Measurements from ENCODE around the gene PPARG. TPM values are rescaled to one million over a fixed set of nuclear protein-coding genes. Genes with fewer than 3 reads are reported as not detected.

Gene PPARG
- total RNA-seq, 1 donor from 2014 or later = not detected

DNA sequence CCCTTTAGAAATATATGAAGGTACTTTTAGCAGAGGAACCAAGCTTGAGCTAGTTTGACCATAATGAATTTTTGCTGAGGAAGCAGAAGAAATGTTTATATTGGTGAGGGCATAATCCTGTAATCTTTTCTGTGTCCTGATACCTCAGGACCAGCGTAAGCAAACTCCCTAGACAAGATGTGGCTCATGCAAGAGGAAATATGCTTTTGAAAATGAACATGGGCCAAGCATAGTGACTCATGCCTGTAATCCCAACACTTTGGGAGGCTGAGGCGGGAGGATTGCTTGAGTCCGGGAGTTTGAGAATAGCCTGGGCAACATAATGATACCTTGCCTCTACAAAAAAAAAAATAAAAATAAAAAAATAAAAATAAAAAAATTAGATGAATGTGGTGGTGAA lies 78.5 kb downstream of the PPARG start:
- Mint-ChIP-seq H3K27me3 (ENCODE audit: low read depth) (peaks cover 5% of the 10 kb centered on the region), H3K9me3 (peaks cover 13% of the 10 kb centered on the region), H3K4me3 (no peak overlapping the region), H3K27ac (ENCODE audit: unreplicated experiment) (no peak overlapping the region), H3K36me3 (ENCODE audit: low read depth) (no peaks in the 10 kb centered on the region), H3K4me1 (no peaks in the 10 kb centered on the region)
- no peak for DNase-seq (ENCODE audit: low read depth, low spot score)
- TF ChIP-seq, protein P1, sequence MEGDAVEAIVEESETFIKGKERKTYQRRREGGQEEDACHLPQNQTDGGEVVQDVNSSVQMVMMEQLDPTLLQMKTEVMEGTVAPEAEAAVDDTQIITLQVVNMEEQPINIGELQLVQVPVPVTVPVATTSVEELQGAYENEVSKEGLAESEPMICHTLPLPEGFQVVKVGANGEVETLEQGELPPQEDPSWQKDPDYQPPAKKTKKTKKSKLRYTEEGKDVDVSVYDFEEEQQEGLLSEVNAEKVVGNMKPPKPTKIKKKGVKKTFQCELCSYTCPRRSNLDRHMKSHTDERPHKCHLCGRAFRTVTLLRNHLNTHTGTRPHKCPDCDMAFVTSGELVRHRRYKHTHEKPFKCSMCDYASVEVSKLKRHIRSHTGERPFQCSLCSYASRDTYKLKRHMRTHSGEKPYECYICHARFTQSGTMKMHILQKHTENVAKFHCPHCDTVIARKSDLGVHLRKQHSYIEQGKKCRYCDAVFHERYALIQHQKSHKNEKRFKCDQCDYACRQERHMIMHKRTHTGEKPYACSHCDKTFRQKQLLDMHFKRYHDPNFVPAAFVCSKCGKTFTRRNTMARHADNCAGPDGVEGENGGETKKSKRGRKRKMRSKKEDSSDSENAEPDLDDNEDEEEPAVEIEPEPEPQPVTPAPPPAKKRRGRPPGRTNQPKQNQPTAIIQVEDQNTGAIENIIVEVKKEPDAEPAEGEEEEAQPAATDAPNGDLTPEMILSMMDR (conservative IDR thresholded peaks at IDR 0.05) = no peak

DNA sequence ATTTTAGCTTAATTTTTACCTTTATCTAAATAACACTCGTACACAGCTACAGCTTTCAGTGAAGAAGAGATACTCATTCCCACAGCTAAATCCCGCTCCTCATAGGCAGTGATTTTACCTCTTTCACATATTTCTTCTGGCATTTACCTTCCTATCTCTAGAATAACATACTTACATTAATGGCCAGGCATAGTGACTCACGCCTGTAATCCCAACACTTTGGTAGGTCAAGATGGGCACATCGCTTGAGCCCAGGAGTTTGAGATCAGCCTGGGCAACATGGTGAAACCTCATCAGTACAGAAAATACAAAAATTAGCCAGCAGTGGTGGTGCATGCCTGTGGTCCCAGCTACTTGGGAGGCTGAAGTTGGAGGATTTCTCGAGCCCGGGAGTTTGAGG lies 80.2 kb downstream of the PPARG start:
- TF ChIP-seq, protein P1 (conservative IDR thresholded peaks at IDR 0.05) = no peak
- no peaks in the 10 kb centered on the region for H3K4me1 Mint-ChIP-seq
- no peaks in the 10 kb centered on the region for H3K36me3 Mint-ChIP-seq (ENCODE audit: low read depth)
- no peak overlapping the region for H3K27ac Mint-ChIP-seq (ENCODE audit: unreplicated experiment)
- peaks cover 17% of the 10 kb centered on the region for H3K27me3 Mint-ChIP-seq (ENCODE audit: low read depth)
- no peak overlapping the region for H3K4me3 Mint-ChIP-seq
- H3K9me3 Mint-ChIP-seq = peaks cover 13% of the 10 kb centered on the region
- no peak for DNase-seq (ENCODE audit: low read depth, low spot score)

DNA sequence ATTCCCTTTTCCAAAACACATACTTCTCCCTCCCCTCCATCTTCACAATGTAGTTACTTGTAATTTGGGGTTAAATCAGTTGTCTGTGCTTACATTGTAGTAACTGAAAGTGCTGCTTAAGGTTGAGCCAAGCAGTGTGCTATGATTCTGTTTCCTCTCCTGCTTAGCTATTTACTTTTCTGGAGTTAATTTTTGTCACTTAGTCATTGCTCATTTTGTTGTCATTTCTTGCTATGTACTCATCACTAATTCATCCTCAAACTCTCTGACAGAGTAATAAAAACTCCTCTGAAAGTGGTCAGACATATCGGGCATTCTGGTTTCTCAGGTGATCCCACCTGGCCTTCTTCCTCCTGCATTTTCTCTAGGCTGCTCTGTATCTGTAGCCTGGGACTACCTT lies 80.7 kb downstream of the PPARG start:
- no peaks in the 10 kb centered on the region for H3K36me3 Mint-ChIP-seq (ENCODE audit: low read depth)
- TF ChIP-seq, protein P1 (conservative IDR thresholded peaks at IDR 0.05) = no peak
- no peak for DNase-seq (ENCODE audit: low read depth, low spot score)
- H3K27me3 Mint-ChIP-seq (ENCODE audit: low read depth) = peaks cover 22% of the 10 kb centered on the region
- no peaks in the 10 kb centered on the region for H3K4me1 Mint-ChIP-seq
- peaks cover 13% of the 10 kb centered on the region for H3K9me3 Mint-ChIP-seq
- no peak overlapping the region for H3K4me3 Mint-ChIP-seq
- H3K27ac Mint-ChIP-seq (ENCODE audit: unreplicated experiment) = no peak overlapping the region

DNA sequence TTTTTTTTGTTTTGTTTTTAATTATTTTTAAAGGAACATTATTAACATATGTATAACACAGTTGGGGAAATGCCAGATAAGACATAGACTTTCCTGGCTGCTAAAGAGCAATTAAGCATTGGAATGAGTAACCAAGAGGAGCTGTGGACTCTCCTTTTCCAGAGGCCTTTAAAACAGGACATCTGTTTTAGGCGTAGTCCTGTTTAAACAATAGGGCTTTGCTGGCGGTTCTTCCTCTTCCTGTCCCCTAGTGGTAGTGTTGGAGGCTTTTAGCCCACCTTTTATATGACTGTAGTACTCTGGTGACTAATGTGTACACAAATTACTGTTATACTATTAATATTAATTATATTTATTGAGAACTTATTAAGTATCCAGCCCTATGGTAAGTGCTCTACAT lies 81.9 kb downstream of the PPARG start:
- Mint-ChIP-seq H3K9me3 (peaks cover 11% of the 10 kb centered on the region), H3K36me3 (ENCODE audit: low read depth) (no peaks in the 10 kb centered on the region), H3K27me3 (ENCODE audit: low read depth) (peaks cover 25% of the 10 kb centered on the region), H3K27ac (ENCODE audit: unreplicated experiment) (no peak overlapping the region), H3K4me3 (no peak overlapping the region), H3K4me1 (no peaks in the 10 kb centered on the region)
- TF ChIP-seq, protein P1 (conservative IDR thresholded peaks at IDR 0.05) = peak; percentile 30
- no peak for DNase-seq (ENCODE audit: low read depth, low spot score)

DNA sequence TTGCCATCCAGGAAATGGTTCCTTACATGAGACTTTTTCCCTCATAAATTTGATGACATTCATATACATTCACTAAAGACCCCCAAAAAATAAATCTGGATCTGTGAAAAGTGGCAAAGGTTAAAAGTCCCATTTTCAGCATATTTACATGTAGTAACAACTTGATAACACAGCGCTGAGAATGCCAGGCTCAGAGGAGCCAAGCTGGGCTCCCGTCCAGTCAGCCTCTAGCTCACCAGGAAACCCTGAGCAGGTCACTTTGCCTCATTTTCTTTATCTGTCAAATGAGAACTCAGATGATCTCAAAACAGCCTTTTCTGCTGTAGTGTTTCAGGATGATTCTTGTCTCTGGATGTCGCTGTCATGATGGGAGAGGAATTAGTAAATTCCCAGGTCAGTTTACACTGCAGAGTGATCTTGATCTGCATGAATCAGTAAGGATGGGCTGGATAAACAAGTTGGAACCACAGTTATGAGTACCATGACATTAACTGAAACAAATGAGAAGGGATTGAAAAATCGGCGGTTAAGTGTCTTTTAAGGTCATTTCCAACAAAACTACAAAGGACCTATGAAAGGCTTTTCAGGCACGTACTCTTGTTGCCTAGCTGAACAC lies 82.8 kb downstream of the PPARG start:
- peaks cover 4% of the 10 kb centered on the region for H3K9me3 Mint-ChIP-seq
- H3K4me1 Mint-ChIP-seq = no peaks in the 10 kb centered on the region
- TF ChIP-seq, protein P1 (conservative IDR thresholded peaks at IDR 0.05) = no peak
- H3K27me3 Mint-ChIP-seq (ENCODE audit: low read depth) = peaks cover 28% of the 10 kb centered on the region
- DNase-seq (ENCODE audit: low read depth, low spot score) = no peak
- H3K27ac Mint-ChIP-seq (ENCODE audit: unreplicated experiment) = no peak overlapping the region
- no peak overlapping the region for H3K4me3 Mint-ChIP-seq
- no peaks in the 10 kb centered on the region for H3K36me3 Mint-ChIP-seq (ENCODE audit: low read depth)
